ENCODE results near the gene C1QL1.

The C1QL1 gene

DNA sequence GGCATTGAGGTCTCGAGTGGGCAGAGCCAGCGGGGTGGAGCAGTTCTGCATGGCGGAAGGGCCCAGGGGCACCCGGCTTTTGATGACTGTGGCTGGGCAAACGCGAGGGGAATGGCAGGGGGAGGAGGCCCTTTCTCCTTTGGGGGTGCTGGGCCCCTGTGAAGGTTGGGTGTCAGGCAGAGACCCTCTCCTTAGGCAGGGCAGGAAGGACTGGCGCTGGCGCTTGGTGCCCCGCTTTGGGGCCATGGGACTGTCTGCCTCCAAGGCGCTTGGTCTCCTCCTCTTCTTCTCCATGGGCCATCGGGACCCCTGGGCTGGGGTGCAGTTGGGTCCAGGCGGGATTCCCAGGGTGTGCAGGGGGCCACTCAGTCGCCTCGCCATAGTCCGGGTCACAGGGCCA lies 40.0 kb downstream of the C1QL1 start:
- DNase-seq = no peak

DNA sequence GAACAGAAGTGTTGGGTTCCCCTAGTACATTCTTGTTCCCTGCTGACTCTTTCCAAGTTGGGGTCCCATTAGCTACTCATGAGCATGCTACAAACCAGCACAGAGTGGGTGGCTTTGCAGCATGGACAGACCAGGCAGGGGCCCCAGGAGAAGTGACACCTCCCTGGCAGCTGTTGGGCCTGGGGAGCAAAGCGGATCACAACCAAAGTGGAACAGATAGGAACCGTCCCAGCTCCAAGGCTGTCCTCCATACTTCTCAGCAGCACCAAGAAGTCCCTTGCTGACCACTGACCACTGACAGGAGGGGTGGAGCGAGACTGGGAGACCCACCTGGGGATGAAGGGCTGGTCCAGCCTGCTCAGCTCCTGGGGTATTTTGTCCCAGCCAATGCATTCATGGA lies 40.4 kb downstream of the C1QL1 start:
- no peak for DNase-seq

GRCh38 chr17:44926821-44927525 lies 41.1 kb downstream of the C1QL1 start:
- DNase-seq = no peak

GRCh38 chr17:44925731-44926697 lies 42.1 kb downstream of the C1QL1 start:
- no peak for DNase-seq

GRCh38 chr17:44924107-44924544 lies 44.0 kb downstream of the C1QL1 start:
- DNase-seq = no peak

GRCh38 chr17:44922746-44923470 lies 45.2 kb downstream of the C1QL1 start:
- no peak for DNase-seq

DNA sequence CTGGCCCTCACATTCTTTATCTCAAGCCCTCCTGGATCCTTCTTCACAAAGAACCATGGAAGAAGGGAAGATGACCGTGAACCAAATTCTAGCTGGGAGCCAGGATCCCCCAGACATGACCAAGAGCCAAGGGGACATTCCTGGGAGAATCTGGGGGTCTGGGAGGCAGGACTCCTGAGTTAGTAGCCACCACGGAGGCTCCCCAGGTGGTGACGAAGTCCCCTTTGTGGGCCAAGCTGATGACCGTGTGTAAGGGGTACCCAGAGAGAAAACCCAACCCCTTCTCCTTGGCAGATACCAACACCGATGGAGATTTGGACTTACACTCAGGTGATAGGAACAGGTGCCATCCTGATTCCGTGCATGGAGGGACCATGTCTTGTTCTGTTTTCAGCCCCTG lies 46.0 kb downstream of the C1QL1 start:
- no peak for DNase-seq

- no peak for DNase-seq
Observed at GRCh38 chr17:44921122-44921882, 46.8 kb downstream of the C1QL1 start.

- DNase-seq = peak; percentile 28
Observed at GRCh38 chr17:44920565-44920940, 47.5 kb downstream of the C1QL1 start.

GRCh38 chr17:44919885-44920564 lies 48.1 kb downstream of the C1QL1 start:
- DNase-seq = peak; percentile 84

DNA sequence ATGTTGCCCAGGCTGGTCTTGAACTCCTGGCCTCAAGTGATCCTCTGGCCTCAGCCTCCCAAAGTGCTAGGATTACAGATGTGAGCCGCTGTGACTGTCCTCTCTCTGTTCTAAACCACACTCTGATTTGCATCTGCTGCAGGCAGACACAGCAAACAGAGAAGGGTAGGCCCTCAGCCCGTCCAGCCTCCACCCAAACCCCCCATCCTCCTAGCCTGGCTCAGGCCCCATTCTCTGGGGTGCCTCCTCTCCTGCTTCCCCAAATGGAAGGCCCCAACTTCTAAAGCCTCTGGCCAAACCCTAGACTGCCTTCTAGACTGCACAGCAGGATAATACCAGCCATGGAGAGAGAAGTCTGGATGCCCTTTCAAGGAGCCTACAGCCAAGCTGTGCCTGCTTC lies 48.7 kb downstream of the C1QL1 start:
- DNase-seq = no peak

DNA sequence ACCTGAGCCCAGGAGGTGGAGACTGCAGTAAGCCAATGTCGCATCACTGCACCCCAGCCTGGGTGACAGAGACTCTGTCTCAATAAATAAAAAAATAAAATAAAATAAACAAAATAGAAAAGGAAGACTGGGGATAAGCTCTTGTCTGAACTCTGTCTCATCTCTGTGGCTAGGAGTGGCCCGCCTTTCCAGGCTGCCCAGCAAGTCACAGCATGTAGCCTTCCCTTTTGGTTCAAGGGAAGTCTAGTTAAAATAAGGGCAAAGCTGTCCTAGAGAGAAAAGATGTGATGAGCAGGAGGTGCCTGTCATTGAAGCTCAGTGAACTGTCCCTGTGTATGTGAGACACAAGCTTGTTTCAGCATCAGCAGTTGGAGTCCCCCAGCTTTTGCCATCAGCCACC lies 50.1 kb downstream of the C1QL1 start:
- DNase-seq = no peak

- DNase-seq = no peak
Observed at GRCh38 chr17:44917456-44917855, 50.6 kb downstream of the C1QL1 start.

DNA sequence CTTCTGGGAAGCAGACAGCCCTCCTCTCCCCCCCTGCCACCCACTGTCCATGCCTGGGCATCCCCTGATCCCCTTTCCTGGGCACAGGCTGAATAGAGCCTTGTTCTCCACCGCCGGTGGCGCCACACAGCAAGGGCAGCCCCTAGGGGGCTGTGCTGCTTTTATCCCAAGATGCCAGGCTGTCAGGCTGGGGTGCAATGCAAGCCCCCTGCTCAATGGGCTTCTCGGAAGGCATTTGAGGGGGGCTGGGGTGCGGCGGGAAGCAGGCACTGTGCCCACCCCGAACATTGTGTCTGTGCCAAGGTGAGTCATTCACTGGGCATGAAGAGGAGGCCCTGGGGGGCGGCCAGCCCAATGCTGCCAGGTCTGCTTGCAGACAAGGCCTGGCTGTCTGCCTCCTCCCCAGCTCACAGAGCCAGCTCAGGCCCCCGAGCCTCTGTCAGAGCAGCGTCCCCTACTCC lies 51.3 kb downstream of the C1QL1 start:
- DNase-seq = no peak

GRCh38 chr17:44915862-44916780 lies 52.0 kb downstream of the C1QL1 start:
- no peak for DNase-seq

DNA sequence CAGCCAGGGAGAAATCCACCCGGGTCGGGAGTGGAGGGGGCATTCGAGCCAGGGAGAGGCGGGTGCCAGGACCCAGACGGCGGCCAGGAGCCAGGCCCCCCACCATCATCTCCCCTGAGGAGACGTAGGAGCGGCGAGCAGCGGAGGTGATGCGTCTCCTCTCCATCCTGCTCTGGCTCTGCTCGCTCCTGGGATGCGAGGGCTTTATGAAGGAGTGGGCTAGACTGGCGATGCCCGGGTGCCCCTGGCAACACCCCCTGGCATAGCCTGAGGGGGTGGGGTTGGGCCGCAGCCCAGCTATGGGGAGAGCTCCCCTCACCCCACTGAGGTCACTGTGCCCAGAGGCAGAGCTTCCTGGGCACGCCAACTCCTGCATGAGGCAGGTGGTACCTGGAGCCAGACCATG lies 52.8 kb downstream of the C1QL1 start, which contains the start of gene GFAP:
TSS of gene GFAP (minus strand) at position 180 of the 406 bp plus-strand sequence. CDS start at position 166, 14 bp downstream.
- no peak for DNase-seq

GRCh38 chr17:44914698-44915271 lies 53.3 kb downstream of the C1QL1 start:
- DNase-seq = no peak

- no peak for DNase-seq
Observed at GRCh38 chr17:44914148-44914547, 54.0 kb downstream of the C1QL1 start.

DNA sequence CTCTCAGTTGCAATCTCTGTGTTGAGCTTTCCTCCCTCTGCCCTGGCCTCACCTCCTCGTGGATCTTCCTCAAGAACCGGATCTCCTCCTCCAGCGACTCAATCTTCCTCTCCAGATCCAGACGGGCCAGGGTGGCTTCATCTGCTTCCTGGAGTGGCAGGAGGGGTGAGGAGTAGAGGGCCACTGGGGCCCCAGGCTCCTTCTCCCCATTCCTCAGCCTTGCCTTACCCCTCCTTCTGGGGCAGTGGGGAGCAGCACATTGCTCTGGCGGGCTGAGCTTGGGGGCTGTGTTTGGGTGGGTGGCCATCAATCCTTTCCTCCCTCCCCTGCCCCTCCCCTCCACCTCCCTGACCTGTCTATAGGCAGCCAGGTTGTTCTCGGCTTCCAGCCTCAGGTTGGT lies 54.4 kb downstream of the C1QL1 start:
- DNase-seq = no peak
